MM.1S (cell line): Measurements from ENCODE around the gene OTUD4.
"Not testable (repeated sequence)": the region's sequence is repeated elsewhere in the genome, so short reads cannot be mapped to it uniquely, and the experiment has no call there.

Experiments
- DNase-seq: peaks from one replicate; pipeline ENCODE4 v3.0.0-alpha.2; 2015
- H2AFZ ChIP-seq: fragments of 300-600 bp; sonication (generic); 2 replicates; pipeline ENCODE4 v1.6.0; 2016; ENCODE audit warnings: antibody characterized with exemption, low read length
- H3F3A ChIP-seq: fragments of 300-600 bp; sonication (generic); 2 replicates; pipeline ENCODE4 v1.6.1; 2016; ENCODE audit warnings: mild to moderate bottlenecking, antibody characterized with exemption, low read length, moderate library complexity, mixed read lengths; ENCODE audit not compliant: insufficient read depth
- H3K27ac ChIP-seq: fragments of 300-600 bp; sonication (generic); 2 replicates; pipeline ENCODE4 v1.5.1; 2016; ENCODE audit warnings: mild to moderate bottlenecking, low read length
- H3K27me3 ChIP-seq: fragments of 300-600 bp; sonication (generic); replicated peaks from 2 replicates; pipeline ENCODE4 v1.6.0; 2016; ENCODE audit warnings: low read length; ENCODE audit not compliant: insufficient read depth
- H3K36me3 ChIP-seq: fragments of 300-600 bp; sonication (generic); replicated peaks from 2 replicates; pipeline ENCODE4 v1.6.1; 2016; ENCODE audit warnings: mild to moderate bottlenecking, low read length, mixed read lengths; ENCODE audit not compliant: insufficient read depth
- H3K4me1 ChIP-seq: fragments of 300-600 bp; sonication (generic); 2 replicates; pipeline ENCODE4 v1.6.1; 2016; ENCODE audit warnings: low read length, mixed read lengths
- H3K4me2 ChIP-seq: fragments of 300-600 bp; sonication (generic); 2 replicates; pipeline ENCODE4 v1.6.0; 2016; ENCODE audit warnings: low read depth, low read length
- H3K4me3 ChIP-seq: fragments of 300-600 bp; sonication (generic); 2 replicates; pipeline ENCODE4 v1.5.1; 2016; ENCODE audit warnings: low read length, mixed read lengths
- H3K79me2 ChIP-seq: fragments of 300-600 bp; sonication (generic); 2 replicates; pipeline ENCODE4 v1.6.1; 2016; ENCODE audit warnings: mixed run types, low read length, mixed read lengths
- H3K9ac ChIP-seq: fragments of 300-600 bp; sonication (generic); 2 replicates; pipeline ENCODE4 v1.6.1; 2016; ENCODE audit warnings: low read length, mixed read lengths
- H3K9me2 ChIP-seq: fragments of 300-600 bp; sonication (generic); replicated peaks from 2 replicates; pipeline ENCODE4 v1.6.1; 2016; ENCODE audit warnings: mild to moderate bottlenecking, low read length, mixed read lengths; ENCODE audit not compliant: insufficient read depth
- H3K9me3 ChIP-seq: fragments of 300-600 bp; sonication (generic); replicated peaks from 2 replicates; pipeline ENCODE4 v1.6.1; 2016; ENCODE audit warnings: mild to moderate bottlenecking, low read length, mixed read lengths; ENCODE audit not compliant: insufficient read depth
- H4K20me1 ChIP-seq: fragments of 300-600 bp; sonication (generic); 2 replicates; pipeline ENCODE4 v1.6.1; 2016; ENCODE audit warnings: mild to moderate bottlenecking, low read length, moderate library complexity, mixed read lengths; ENCODE audit not compliant: insufficient read depth
- CTCF ChIP-seq: fragments of 300-600 bp; sonication (generic); IDR thresholded peaks from 2 replicates; pipeline ENCODE4 v1.5.1; 2016; ENCODE audit warnings: antibody characterized with exemption, low read length, mixed read lengths
- EZH2 ChIP-seq: fragments of 300-600 bp; sonication (generic); optimal IDR thresholded peaks from 2 replicates; pipeline ENCODE3; 2017; ENCODE audit warnings: low read depth, mild to moderate bottlenecking, antibody characterized with exemption, low read length, mixed read lengths
- EZH2phosphoT487 ChIP-seq: fragments of 300-600 bp; sonication (generic); IDR thresholded peaks from 2 replicates; pipeline ENCODE4 v1.6.1; 2018; ENCODE audit warnings: antibody characterized with exemption, low read length

The OTUD4 gene

GRCh38 chr4:145153181-145153903 is 27.0 kb downstream of the OTUD4 start:
- Histone ChIP-seq H3K36me3 (peaks cover 7% of the 10 kb centered on the region; the same call in 1 of the 2 replicates), H3K4me2 (peak overlapping the region; percentile 52; the same call in 1 of the 2 replicates), H3K9ac (no peak overlapping the region), H4K20me1 (no peaks in the 10 kb centered on the region), H3K27me3 (no peaks in the 10 kb centered on the region), H2AFZ (no peak overlapping the region), H3K9me2 (no peaks in the 10 kb centered on the region), H3K27ac (no peak overlapping the region; the same call in 1 of the 2 replicates), H3K4me1 (peaks cover 15% of the 10 kb centered on the region), H3K79me2 (peaks cover 18% of the 10 kb centered on the region), H3K4me3 (no peak overlapping the region), H3K9me3 (no peaks in the 10 kb centered on the region), H3F3A (peaks cover 5% of the 10 kb centered on the region; the same call in 1 of the 2 replicates)
- DNase-seq: no peak
- TF ChIP-seq CTCF (no peak), EZH2 (no peak), EZH2phosphoT487 (no peak)

- no peak overlapping the region for H2AFZ ChIP-seq
- H3K4me1 ChIP-seq: peaks cover 5% of the 10 kb centered on the region
- H3K27me3 ChIP-seq: no peaks in the 10 kb centered on the region
- H3K79me2 ChIP-seq: peaks cover 10% of the 10 kb centered on the region; the same call in 1 of the 2 replicates
- no peak for DNase-seq
- peaks cover 1% of the 10 kb centered on the region for H3F3A ChIP-seq
- no peaks in the 10 kb centered on the region for H3K9me2 ChIP-seq
- no peak overlapping the region for H3K4me2 ChIP-seq
- H3K27ac ChIP-seq: no peak overlapping the region
- peaks cover 18% of the 10 kb centered on the region; the same call in 1 of the 2 replicates for H3K36me3 ChIP-seq
- no peak overlapping the region for H3K9ac ChIP-seq
- no peaks in the 10 kb centered on the region for H4K20me1 ChIP-seq
- no peak overlapping the region for H3K4me3 ChIP-seq
- H3K9me3 ChIP-seq: no peaks in the 10 kb centered on the region
- TF ChIP-seq EZH2 (no peak), CTCF (no peak), EZH2phosphoT487 (no peak)
These were observed 31.4 kb downstream of the OTUD4 start for GRCh38 chr4:145148980-145149379.

- H3K4me2 ChIP-seq, H4K20me1 ChIP-seq, H3F3A ChIP-seq, H3K36me3 ChIP-seq, H3K79me2 ChIP-seq, DNase-seq, H3K9ac ChIP-seq, H3K27me3 ChIP-seq, H3K27ac ChIP-seq, H3K4me3 ChIP-seq, H2AFZ ChIP-seq, H3K9me3 ChIP-seq, H3K9me2 ChIP-seq: not testable (repeated sequence)
- peaks cover 14% of the 10 kb centered on the region for H3K4me1 ChIP-seq
These were observed 44.2 kb downstream of the OTUD4 start for GRCh38 chr4:145136219-145136618.

GRCh38 chr4:145132511-145133098 is 47.8 kb downstream of the OTUD4 start:
- peaks cover 10% of the 10 kb centered on the region for H3F3A ChIP-seq

More at GRCh38 chr4:145132511-145133098, 47.8 kb downstream of the OTUD4 start:
- Histone ChIP-seq H3K4me3 (no peak overlapping the region), H3K9ac (no peak overlapping the region), H4K20me1 (no peaks in the 10 kb centered on the region), H3K79me2 (no peaks in the 10 kb centered on the region), H3K9me3 (no peaks in the 10 kb centered on the region), H3K4me2 (peak overlapping the region; percentile 30; the same call in 1 of the 2 replicates), H3K27ac (no peak overlapping the region), H3K36me3 (peaks cover 3% of the 10 kb centered on the region; the same call in 1 of the 2 replicates), H3K9me2 (no peaks in the 10 kb centered on the region), H2AFZ (no peak overlapping the region), H3K4me1 (peaks cover 29% of the 10 kb centered on the region), H3K27me3 (no peaks in the 10 kb centered on the region)
- TF ChIP-seq EZH2phosphoT487: no peak
- TF ChIP-seq EZH2: no peak
- TF ChIP-seq CTCF: no peak
- DNase-seq: no peak
